Loucy (cell line): ENCODE measurements around the gene MACROD2.

ENCODE experiments used
- H2AFZ ChIP-seq: fragments of 200-600 bp; sonication (generic); 2 replicates; pipeline ENCODE4 v1.6.0; 2016; ENCODE audit warnings: antibody characterized with exemption, mild to moderate bottlenecking, low read length, moderate library complexity
- H3F3A ChIP-seq: fragments of 200-600 bp; 2 replicates; pipeline ENCODE4 v1.6.0; 2016; ENCODE audit warnings: antibody characterized with exemption, low read depth, mild to moderate bottlenecking
- H3K27me3 ChIP-seq: fragments of 200-600 bp; sonication (generic); 2 replicates; pipeline ENCODE4 v1.6.1; 2014; ENCODE audit warnings: low read length, mild to moderate bottlenecking; ENCODE audit not compliant: insufficient read depth, poor library complexity, severe bottlenecking
- H3K36me3 ChIP-seq: fragments of 200-600 bp; sonication (generic); 2 replicates; pipeline ENCODE4 v1.6.1; 2016; ENCODE audit warnings: low read length; ENCODE audit not compliant: insufficient read depth
- H3K4me1 ChIP-seq: fragments of 200-600 bp; sonication (generic); 2 replicates; pipeline ENCODE4 v1.5.1; 2014; ENCODE audit warnings: low read length, mild to moderate bottlenecking; ENCODE audit not compliant: insufficient read depth, poor library complexity, severe bottlenecking
- H3K4me2 ChIP-seq: fragments of 200-600 bp; sonication (generic); 2 replicates; pipeline ENCODE4 v1.6.0; 2014; ENCODE audit warnings: antibody characterized with exemption, low read length, low read depth, mild to moderate bottlenecking; ENCODE audit not compliant: poor library complexity, severe bottlenecking
- H3K4me3 ChIP-seq: fragments of 200-600 bp; sonication (generic); 2 replicates; pipeline ENCODE4 v1.5.1; 2014; ENCODE audit warnings: low read length, mild to moderate bottlenecking, mixed read lengths; ENCODE audit not compliant: poor library complexity, severe bottlenecking
- H3K79me2 ChIP-seq: fragments of 200-600 bp; sonication (generic); 2 replicates; pipeline ENCODE4 v1.6.1; 2014; ENCODE audit warnings: low read length; ENCODE audit not compliant: insufficient read depth
- H3K9ac ChIP-seq: fragments of 200-600 bp; sonication (generic); 2 replicates; pipeline ENCODE4 v1.6.0; 2014; ENCODE audit warnings: mild to moderate bottlenecking, low read depth, low read length, moderate library complexity; ENCODE audit not compliant: poor library complexity, severe bottlenecking
- H3K9me2 ChIP-seq: fragments of 200-600 bp; sonication (generic); replicated peaks from 2 replicates; pipeline ENCODE4 v1.6.1; 2016; ENCODE audit warnings: low read depth, low read length, mixed read lengths
- H3K9me3 ChIP-seq: fragments of 200-600 bp; sonication (generic); 2 replicates; pipeline ENCODE4 v1.6.1; 2014; ENCODE audit warnings: mild to moderate bottlenecking, antibody characterized with exemption, low read length, low read depth; ENCODE audit not compliant: insufficient read depth
- H4K20me1 ChIP-seq: fragments of 200-600 bp; sonication (generic); 2 replicates; pipeline ENCODE4 v1.6.0; 2014; ENCODE audit warnings: antibody characterized with exemption, low read length, mild to moderate bottlenecking; ENCODE audit not compliant: insufficient read depth, poor library complexity, severe bottlenecking
- CTCF ChIP-seq: fragments of 200-600 bp; sonication (generic); conservative IDR thresholded peaks from 2 replicates; pipeline ENCODE4 v1.5.1; 2014; ENCODE audit warnings: mild to moderate bottlenecking, antibody characterized with exemption, low read length
- EZH2phosphoT487 ChIP-seq: fragments of 200-600 bp; IDR thresholded peaks from 2 replicates; pipeline ENCODE4 v1.6.1; 2018; ENCODE audit warnings: antibody characterized with exemption, mild to moderate bottlenecking, moderate library complexity, borderline replicate concordance

Gene MACROD2

GRCh38 chr20:14691994-14692393, 696.7 kb downstream of the MACROD2 start:
- H4K20me1 ChIP-seq: no peaks in the 10 kb centered on the region
- H3K79me2 ChIP-seq: no peaks in the 10 kb centered on the region
- no peak overlapping the region for H3K4me2 ChIP-seq
- H3K9me3 ChIP-seq: 0 out of 2 replicates have a peak, but pooled peaks cover 3% of the 10 kb centered on the region
- no peaks in the 10 kb centered on the region for H3K9me2 ChIP-seq
- no peak overlapping the region for H2AFZ ChIP-seq
- H3K27me3 ChIP-seq: no peaks in the 10 kb centered on the region
- H3K36me3 ChIP-seq: no peaks in the 10 kb centered on the region
- TF ChIP-seq CTCF (no peak), EZH2phosphoT487 (no peak)
- H3K4me3 ChIP-seq: no peak overlapping the region
- no peaks in the 10 kb centered on the region for H3F3A ChIP-seq
- H3K4me1 ChIP-seq: no peaks in the 10 kb centered on the region
- H3K9ac ChIP-seq: no peak overlapping the region

- no peaks in the 10 kb centered on the region for H3K9me3 ChIP-seq
- no peaks in the 10 kb centered on the region for H3F3A ChIP-seq
- no peaks in the 10 kb centered on the region for H3K79me2 ChIP-seq
- H3K27me3 ChIP-seq: no peaks in the 10 kb centered on the region
- no peak overlapping the region for H3K4me3 ChIP-seq
- no peak overlapping the region for H2AFZ ChIP-seq
- no peaks in the 10 kb centered on the region for H3K9me2 ChIP-seq
- H4K20me1 ChIP-seq: no peaks in the 10 kb centered on the region
- no peaks in the 10 kb centered on the region for H3K36me3 ChIP-seq
- H3K4me2 ChIP-seq: no peak overlapping the region
- TF ChIP-seq CTCF (no peak), EZH2phosphoT487 (no peak)
- no peaks in the 10 kb centered on the region for H3K4me1 ChIP-seq
- H3K9ac ChIP-seq: no peak overlapping the region
Observed at GRCh38 chr20:14696478-14696877, 701.2 kb downstream of the MACROD2 start.

- TF ChIP-seq EZH2phosphoT487 (no peak), CTCF (no peak)
- Histone ChIP-seq H3K27me3 (no peaks in the 10 kb centered on the region), H2AFZ (no peak overlapping the region)
Observed at GRCh38 chr20:14696937-14697336, 701.6 kb downstream of the MACROD2 start.

More at GRCh38 chr20:14696937-14697336, 701.6 kb downstream of the MACROD2 start:
- H3K4me3 ChIP-seq: no peak overlapping the region
- H3K4me2 ChIP-seq: no peak overlapping the region
- H4K20me1 ChIP-seq: no peaks in the 10 kb centered on the region
- no peaks in the 10 kb centered on the region for H3F3A ChIP-seq
- no peaks in the 10 kb centered on the region for H3K9me3 ChIP-seq
- no peaks in the 10 kb centered on the region for H3K4me1 ChIP-seq
- H3K36me3 ChIP-seq: no peaks in the 10 kb centered on the region
- no peaks in the 10 kb centered on the region for H3K9me2 ChIP-seq
- no peak overlapping the region for H3K9ac ChIP-seq
- H3K79me2 ChIP-seq: no peaks in the 10 kb centered on the region
